ENCODE data around the gene TCN2.
A peak's percentile ranks its signal among the peaks of the same experiment; 100 is the strongest.
"Not testable (repeated sequence)": the region's sequence is repeated elsewhere in the genome, so short reads cannot be mapped to it uniquely, and the experiment has no call there.

TCN2 gene

GRCh38 chr22:30592360-30592713 lies 14.6 kb upstream of the TCN2 start:
- H3K36me3 Mint-ChIP-seq (ENCODE audit: low read depth) = peaks cover 31% of the 10 kb centered on the region
- H3K27me3 Mint-ChIP-seq, H3K9me3 Mint-ChIP-seq: not testable (repeated sequence)

DNA sequence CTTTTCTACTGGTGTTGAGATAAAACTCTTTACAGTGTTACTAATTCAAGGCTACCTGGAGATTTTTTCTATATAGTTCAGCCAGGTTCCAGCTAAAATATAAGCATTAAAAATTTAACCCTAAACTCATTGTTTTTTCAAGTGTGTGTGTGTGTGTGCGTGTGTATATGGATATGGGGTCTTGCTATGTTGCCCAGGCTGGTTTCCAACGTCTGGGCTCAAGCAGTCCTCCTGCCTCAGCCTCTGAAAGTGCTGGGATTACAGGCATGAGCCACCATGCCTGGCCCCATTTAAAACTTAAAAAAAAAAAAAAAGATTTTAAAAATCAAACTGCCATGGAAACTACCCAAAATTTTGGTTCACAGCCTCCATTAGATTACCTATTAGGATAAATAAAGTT lies 10.8 kb upstream of the TCN2 start:
- H3K27ac Mint-ChIP-seq = no peak overlapping the region
- H3K4me3 Mint-ChIP-seq = no peak overlapping the region
- H3K27me3 Mint-ChIP-seq = no peaks in the 10 kb centered on the region
- H3K36me3 Mint-ChIP-seq (ENCODE audit: low read depth) = no peaks in the 10 kb centered on the region
- H3K4me1 Mint-ChIP-seq (ENCODE audit: low read depth) = no peaks in the 10 kb centered on the region
- no peaks in the 10 kb centered on the region for H3K9me3 Mint-ChIP-seq

More at GRCh38 chr22:30592360-30592713, 14.6 kb upstream of the TCN2 start:
- H3K27ac Mint-ChIP-seq; H3K4me1 Mint-ChIP-seq (ENCODE audit: low read depth); H3K4me3 Mint-ChIP-seq: not testable (repeated sequence)

- Mint-ChIP-seq H3K4me3 (no peak overlapping the region), H3K27me3 (no peaks in the 10 kb centered on the region), H3K4me1 (ENCODE audit: low read depth) (peaks cover under 1% of the 10 kb centered on the region), H3K9me3 (no peaks in the 10 kb centered on the region), H3K36me3 (ENCODE audit: low read depth) (no peaks in the 10 kb centered on the region), H3K27ac (no peak overlapping the region)
Measured at GRCh38 chr22:30596886-30597285, 10.1 kb upstream of the TCN2 start.

GRCh38 chr22:30598986-30599385 lies 8.0 kb upstream of the TCN2 start:
- no peaks in the 10 kb centered on the region for H3K36me3 Mint-ChIP-seq (ENCODE audit: low read depth)
- H3K9me3 Mint-ChIP-seq = no peaks in the 10 kb centered on the region
- peaks cover 4% of the 10 kb centered on the region for H3K4me1 Mint-ChIP-seq (ENCODE audit: low read depth)
- no peak overlapping the region for H3K27ac Mint-ChIP-seq
- no peak overlapping the region for H3K4me3 Mint-ChIP-seq
- H3K27me3 Mint-ChIP-seq = no peaks in the 10 kb centered on the region

DNA sequence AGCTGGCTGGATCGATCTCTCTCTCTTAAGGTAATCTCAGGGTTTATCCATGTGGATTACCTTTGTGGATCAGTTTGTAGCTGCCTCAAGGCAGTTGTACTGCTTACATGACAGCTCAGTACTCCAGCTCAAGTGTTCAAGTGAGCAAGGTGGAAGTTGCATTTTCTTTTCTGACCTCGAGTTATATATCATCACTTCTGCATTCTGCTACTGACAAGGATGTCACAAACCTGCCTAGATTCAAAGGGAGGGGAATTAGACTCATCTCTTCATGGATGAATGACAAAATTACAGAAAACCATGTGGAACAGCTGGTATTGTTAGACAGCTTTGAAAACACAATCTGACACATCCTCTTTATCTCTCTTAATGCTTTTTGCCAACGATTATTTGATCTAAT lies 6.1 kb upstream of the TCN2 start:
- Mint-ChIP-seq H3K4me1 (ENCODE audit: low read depth) (peaks cover 8% of the 10 kb centered on the region), H3K27ac (no peak overlapping the region), H3K36me3 (ENCODE audit: low read depth) (no peaks in the 10 kb centered on the region), H3K27me3 (no peaks in the 10 kb centered on the region), H3K4me3 (no peak overlapping the region), H3K9me3 (no peaks in the 10 kb centered on the region)

GRCh38 chr22:30601464-30601863 lies 5.5 kb upstream of the TCN2 start:
- Mint-ChIP-seq H3K9me3 (no peaks in the 10 kb centered on the region), H3K4me1 (ENCODE audit: low read depth) (peaks cover 14% of the 10 kb centered on the region)

DNA sequence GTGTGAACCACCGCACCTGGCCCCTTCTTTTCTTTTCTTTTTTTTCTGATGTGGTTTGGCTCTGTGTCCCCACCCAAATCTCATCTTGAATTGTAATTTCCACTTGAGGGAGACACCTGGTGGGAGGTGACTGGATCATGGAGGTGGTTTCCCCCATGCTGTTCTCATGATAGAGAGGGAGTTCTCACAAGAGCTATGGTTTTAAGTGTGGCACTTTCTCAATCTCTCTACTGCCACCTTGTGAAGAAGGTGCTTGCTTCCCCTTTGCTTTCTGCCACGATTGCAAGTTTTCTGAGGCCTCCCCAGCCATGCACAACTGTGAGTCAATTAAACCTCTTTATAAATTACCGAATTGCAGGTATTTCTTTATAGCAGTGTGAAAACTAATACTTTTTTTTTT lies 4.9 kb upstream of the TCN2 start:
- Mint-ChIP-seq H3K9me3 (no peaks in the 10 kb centered on the region), H3K27me3 (no peaks in the 10 kb centered on the region), H3K4me3 (no peak overlapping the region), H3K36me3 (ENCODE audit: low read depth) (no peaks in the 10 kb centered on the region), H3K27ac (no peak overlapping the region), H3K4me1 (ENCODE audit: low read depth) (peaks cover 17% of the 10 kb centered on the region)

More at GRCh38 chr22:30601464-30601863, 5.5 kb upstream of the TCN2 start:
- Mint-ChIP-seq H3K27ac (no peak overlapping the region), H3K36me3 (ENCODE audit: low read depth) (no peaks in the 10 kb centered on the region), H3K4me3 (no peak overlapping the region), H3K27me3 (no peaks in the 10 kb centered on the region)

GRCh38 chr22:30603801-30604200 lies 3.2 kb upstream of the TCN2 start:
- Mint-ChIP-seq H3K4me1 (ENCODE audit: low read depth) (peaks cover 26% of the 10 kb centered on the region), H3K9me3 (no peaks in the 10 kb centered on the region), H3K27ac (no peak overlapping the region), H3K27me3 (no peaks in the 10 kb centered on the region), H3K4me3 (no peak overlapping the region), H3K36me3 (ENCODE audit: low read depth) (no peaks in the 10 kb centered on the region)

GRCh38 chr22:30604723-30605122 lies 2.3 kb upstream of the TCN2 start:
- Mint-ChIP-seq H3K9me3 (no peaks in the 10 kb centered on the region), H3K4me1 (ENCODE audit: low read depth) (peaks cover 35% of the 10 kb centered on the region), H3K36me3 (ENCODE audit: low read depth) (no peaks in the 10 kb centered on the region), H3K27me3 (no peaks in the 10 kb centered on the region), H3K4me3 (no peak overlapping the region), H3K27ac (no peak overlapping the region)

GRCh38 chr22:30605449-30606110 lies 1.4 kb upstream of the TCN2 start:
- Mint-ChIP-seq H3K9me3 (no peaks in the 10 kb centered on the region), H3K27ac (no peak overlapping the region), H3K4me1 (ENCODE audit: low read depth) (peaks cover 37% of the 10 kb centered on the region), H3K36me3 (ENCODE audit: low read depth) (no peaks in the 10 kb centered on the region), H3K27me3 (no peaks in the 10 kb centered on the region), H3K4me3 (peak overlapping the region; percentile 26)

- Mint-ChIP-seq H3K4me1 (ENCODE audit: low read depth) (peaks cover 33% of the 10 kb centered on the region), H3K27me3 (no peaks in the 10 kb centered on the region), H3K4me3 (peak overlapping the region; percentile 69)
Measured at GRCh38 chr22:30607300-30607930, 441 bp downstream of the TCN2 start.

GRCh38 chr22:30607939-30608338 lies 965 bp downstream of the TCN2 start:
- Mint-ChIP-seq H3K4me1 (ENCODE audit: low read depth) (peaks cover 33% of the 10 kb centered on the region), H3K9me3 (no peaks in the 10 kb centered on the region), H3K27me3 (no peaks in the 10 kb centered on the region), H3K4me3 (no peak overlapping the region), H3K27ac (no peak overlapping the region), H3K36me3 (ENCODE audit: low read depth) (no peaks in the 10 kb centered on the region)

More at GRCh38 chr22:30607300-30607930, 441 bp downstream of the TCN2 start:
- peak overlapping the region; percentile 55 for H3K27ac Mint-ChIP-seq
- no peaks in the 10 kb centered on the region for H3K36me3 Mint-ChIP-seq (ENCODE audit: low read depth)
- H3K9me3 Mint-ChIP-seq = no peaks in the 10 kb centered on the region

GRCh38 chr22:30609260-30610185 lies 2.5 kb downstream of the TCN2 start:
- H3K4me3 Mint-ChIP-seq = no peak overlapping the region
- H3K36me3 Mint-ChIP-seq (ENCODE audit: low read depth) = no peaks in the 10 kb centered on the region
- H3K27me3 Mint-ChIP-seq = no peaks in the 10 kb centered on the region
- H3K4me1 Mint-ChIP-seq (ENCODE audit: low read depth) = peaks cover 33% of the 10 kb centered on the region
- no peaks in the 10 kb centered on the region for H3K9me3 Mint-ChIP-seq
- peak overlapping the region; percentile 79 for H3K27ac Mint-ChIP-seq

GRCh38 chr22:30610299-30610698 lies 3.3 kb downstream of the TCN2 start:
- no peaks in the 10 kb centered on the region for H3K9me3 Mint-ChIP-seq
- no peak overlapping the region for H3K4me3 Mint-ChIP-seq
- peaks cover 33% of the 10 kb centered on the region for H3K4me1 Mint-ChIP-seq (ENCODE audit: low read depth)
- no peak overlapping the region for H3K27ac Mint-ChIP-seq
- no peaks in the 10 kb centered on the region for H3K36me3 Mint-ChIP-seq (ENCODE audit: low read depth)
- H3K27me3 Mint-ChIP-seq = no peaks in the 10 kb centered on the region

GRCh38 chr22:30611197-30611596 lies 4.2 kb downstream of the TCN2 start:
- no peaks in the 10 kb centered on the region for H3K36me3 Mint-ChIP-seq (ENCODE audit: low read depth)
- no peak overlapping the region for H3K27ac Mint-ChIP-seq
- no peaks in the 10 kb centered on the region for H3K9me3 Mint-ChIP-seq
- no peaks in the 10 kb centered on the region for H3K27me3 Mint-ChIP-seq
- H3K4me3 Mint-ChIP-seq = no peak overlapping the region
- peaks cover 25% of the 10 kb centered on the region for H3K4me1 Mint-ChIP-seq (ENCODE audit: low read depth)

Measured in stimulated activated naive CD8-positive, alpha-beta T cell treated with anti-CD3 and anti-CD28 coated beads, Interleukin-15, Interleukin-2, amounts not matched to agents 100 ng/mL and 50 ng/mL, for 24 hours (primary cell).